Measurements from ENCODE around the gene ZNF654.
"Not testable (repeated sequence)": the region's sequence is repeated elsewhere in the genome, so short reads cannot be mapped to it uniquely, and the experiment has no call there.

Gene ZNF654

DNA sequence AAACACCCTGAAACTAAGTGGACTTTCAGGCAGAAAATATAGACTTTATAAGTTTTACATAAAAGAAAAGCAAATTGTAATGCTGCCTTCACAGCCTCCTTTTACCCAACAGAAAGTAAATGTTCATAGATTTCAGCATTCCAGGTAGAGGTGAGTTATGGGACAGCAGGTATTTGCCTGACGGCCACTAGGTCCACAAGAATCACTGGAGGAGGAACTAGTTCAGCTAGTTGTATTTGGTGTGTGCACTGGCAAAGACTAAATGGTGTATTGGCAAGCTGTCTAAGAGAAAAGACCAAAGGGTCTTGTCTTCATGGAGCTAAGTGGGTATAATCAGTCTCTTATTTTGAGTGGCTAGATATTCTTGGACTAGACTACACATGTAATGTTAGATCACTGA, 34.2 kb downstream of the ZNF654 start:
- H3K4me3 Mint-ChIP-seq, result no peak overlapping the region
- no peak overlapping the region for H3K27ac Mint-ChIP-seq
- peaks cover 53% of the 10 kb centered on the region for H3K36me3 Mint-ChIP-seq
- peaks cover 7% of the 10 kb centered on the region for H3K4me1 Mint-ChIP-seq (ENCODE audit: low read depth)
- no peaks in the 10 kb centered on the region for H3K27me3 Mint-ChIP-seq
- H3K9me3 Mint-ChIP-seq (ENCODE audit: low read depth), result peaks cover 8% of the 10 kb centered on the region

DNA sequence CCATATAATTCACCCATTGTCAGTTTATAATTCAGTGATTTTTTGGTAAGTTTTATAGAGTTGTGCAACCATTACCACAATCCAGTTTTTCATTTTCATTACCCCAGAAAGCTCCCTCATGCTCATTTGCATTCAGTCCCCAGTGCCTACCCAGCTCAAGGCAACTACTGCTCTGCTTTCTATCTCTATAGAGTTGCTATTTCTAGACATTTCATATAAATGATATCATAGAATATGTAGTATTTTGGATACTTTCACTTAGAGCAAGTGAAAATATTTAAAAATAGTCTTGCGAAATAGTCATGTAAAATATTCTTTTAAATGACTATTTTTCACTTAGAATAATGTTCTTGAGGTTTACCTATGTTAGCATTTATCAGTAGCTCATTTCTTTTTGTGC, 42.1 kb downstream of the ZNF654 start:
- no peak overlapping the region for H3K4me3 Mint-ChIP-seq
- peak overlapping the region; percentile 28 for H3K27ac Mint-ChIP-seq
- no peaks in the 10 kb centered on the region for H3K27me3 Mint-ChIP-seq
- H3K9me3 Mint-ChIP-seq (ENCODE audit: low read depth), result peaks cover 11% of the 10 kb centered on the region
- H3K4me1 Mint-ChIP-seq (ENCODE audit: low read depth), result peaks cover 22% of the 10 kb centered on the region
- peaks cover 38% of the 10 kb centered on the region for H3K36me3 Mint-ChIP-seq

DNA sequence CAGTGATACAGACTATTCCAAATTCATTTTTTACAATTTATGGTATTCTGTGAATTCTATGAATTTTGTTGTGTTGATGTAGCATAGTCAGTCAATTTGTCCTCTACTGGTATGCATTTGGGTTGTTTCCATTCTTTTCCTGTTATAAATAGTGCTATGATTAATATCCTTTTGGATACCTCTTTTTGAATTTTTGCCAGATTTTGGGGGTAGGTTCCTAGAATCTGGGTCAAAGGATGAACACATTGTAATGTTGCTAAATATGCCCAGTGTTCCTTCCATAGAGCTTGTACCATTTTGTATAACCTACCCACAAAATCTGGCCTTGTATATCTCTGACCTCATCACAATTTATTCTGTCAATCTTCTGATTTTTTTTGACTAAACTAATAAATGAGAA, 46.3 kb downstream of the ZNF654 start:
- Mint-ChIP-seq H3K27me3 (no peaks in the 10 kb centered on the region), H3K27ac (peak overlapping the region; percentile 16), H3K4me1 (ENCODE audit: low read depth) (peaks cover 35% of the 10 kb centered on the region)

GRCh38 chr3:88112289-88112688, 53.2 kb downstream of the ZNF654 start:
- Mint-ChIP-seq H3K4me3 (no peak overlapping the region), H3K9me3 (ENCODE audit: low read depth) (no peaks in the 10 kb centered on the region), H3K4me1 (ENCODE audit: low read depth) (peaks cover 17% of the 10 kb centered on the region), H3K36me3 (peaks cover 6% of the 10 kb centered on the region), H3K27me3 (no peaks in the 10 kb centered on the region), H3K27ac (no peak overlapping the region)

More for the DNA sequence above, 46.3 kb downstream of the ZNF654 start:
- Mint-ChIP-seq H3K36me3 (peaks cover 13% of the 10 kb centered on the region), H3K9me3 (ENCODE audit: low read depth) (peaks cover 7% of the 10 kb centered on the region), H3K4me3 (no peak overlapping the region)

DNA sequence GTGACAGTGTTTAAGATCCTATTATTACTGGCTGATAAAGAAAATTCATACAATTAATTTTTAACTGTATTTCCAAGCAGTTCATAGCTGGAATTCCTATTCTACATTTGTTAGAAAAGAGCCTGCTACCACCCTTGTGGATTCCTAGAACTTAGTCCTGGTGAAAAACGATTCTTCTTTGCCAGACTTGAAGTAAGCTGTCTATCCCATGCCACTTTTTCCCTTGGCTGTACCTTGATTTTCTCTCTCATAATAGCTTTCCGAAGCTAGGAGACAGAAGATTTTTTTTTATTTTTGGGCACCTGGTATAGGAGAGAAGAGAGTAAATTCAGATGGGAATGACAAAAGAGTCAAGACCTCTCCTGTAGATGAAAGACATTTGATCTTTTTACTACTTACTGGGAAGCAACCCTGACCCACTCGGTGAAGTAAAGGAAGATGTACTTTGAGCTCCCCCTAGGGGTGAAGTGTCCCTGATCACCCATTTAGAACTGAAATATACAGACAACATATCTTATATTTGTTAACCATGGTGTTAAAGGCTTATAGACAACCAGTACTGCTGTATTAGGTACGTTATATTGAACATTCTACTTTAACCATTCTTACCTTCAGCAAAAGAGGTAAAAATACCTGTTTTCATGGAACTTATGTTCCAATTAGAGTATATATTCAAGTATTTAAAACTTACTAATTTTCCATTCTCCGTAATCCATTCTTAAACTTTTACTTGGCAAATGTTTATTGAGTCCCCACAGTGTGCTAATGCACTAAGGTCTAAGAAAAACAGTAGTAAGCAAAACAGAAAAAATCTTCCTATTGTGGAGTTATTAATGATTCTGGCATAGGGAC, 54.5 kb downstream of the ZNF654 start:
- Mint-ChIP-seq H3K36me3 (peaks cover 15% of the 10 kb centered on the region), H3K4me1 (ENCODE audit: low read depth) (peaks cover 15% of the 10 kb centered on the region), H3K9me3 (ENCODE audit: low read depth) (no peaks in the 10 kb centered on the region), H3K27me3 (no peaks in the 10 kb centered on the region), H3K4me3 (no peak overlapping the region), H3K27ac (peak overlapping the region; percentile 12)

DNA sequence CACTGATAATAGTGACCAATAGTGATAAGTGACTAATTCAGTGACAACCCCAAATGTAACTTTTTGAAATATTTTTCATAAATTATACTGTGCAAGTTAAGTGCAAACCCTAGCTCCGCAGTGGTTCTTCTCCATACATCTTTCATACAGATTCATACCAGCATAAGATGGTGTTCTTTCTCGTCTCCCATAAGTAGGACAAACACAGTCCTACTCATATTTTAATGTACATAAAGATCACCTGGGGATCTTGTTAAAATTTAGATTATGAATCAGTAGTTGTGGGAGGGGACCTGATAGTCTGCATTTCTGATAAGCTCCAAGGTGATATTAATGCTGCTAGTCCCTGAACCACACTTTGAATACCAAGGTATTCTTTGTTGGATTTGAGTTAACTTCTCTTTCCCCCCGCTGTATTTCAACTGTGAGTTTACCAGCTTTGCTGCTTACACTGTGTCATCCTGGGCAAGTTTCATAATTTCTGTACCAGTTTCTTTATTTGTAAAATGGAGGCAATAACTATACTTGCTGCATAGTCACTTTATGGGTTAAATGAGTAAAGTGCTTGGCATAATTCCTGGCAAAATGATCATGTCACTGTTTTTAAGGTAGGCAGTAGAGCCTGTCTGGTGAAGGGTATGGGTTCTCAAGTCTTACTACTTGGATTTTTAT, 56.0 kb downstream of the ZNF654 start:
- Mint-ChIP-seq H3K9me3 (ENCODE audit: low read depth) (no peaks in the 10 kb centered on the region), H3K4me1 (ENCODE audit: low read depth) (peaks cover 11% of the 10 kb centered on the region), H3K36me3 (peaks cover 15% of the 10 kb centered on the region), H3K27me3 (no peaks in the 10 kb centered on the region), H3K4me3 (no peak overlapping the region), H3K27ac (no peak overlapping the region)

DNA sequence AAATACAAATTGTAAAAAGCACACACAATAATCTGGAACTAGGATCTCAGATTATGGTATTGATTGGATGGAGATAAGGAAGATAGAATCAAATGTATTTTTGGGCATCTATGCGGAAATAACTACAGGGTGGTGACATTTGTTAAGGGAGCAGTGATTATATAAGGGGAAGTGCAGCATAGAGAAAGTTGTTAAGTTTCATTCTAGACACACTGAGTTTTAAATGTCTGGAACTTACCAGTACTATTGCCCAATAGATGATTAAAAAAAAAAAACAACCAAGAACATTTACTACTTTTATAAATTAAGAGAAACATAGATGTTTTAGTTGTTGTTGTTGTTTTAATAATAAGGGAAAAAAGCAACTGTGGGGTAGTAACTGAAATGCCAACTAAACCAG, 58.6 kb downstream of the ZNF654 start:
- Mint-ChIP-seq H3K9me3 (ENCODE audit: low read depth) (no peaks in the 10 kb centered on the region), H3K4me3 (no peak overlapping the region), H3K27ac (no peak overlapping the region), H3K4me1 (ENCODE audit: low read depth) (peaks cover 15% of the 10 kb centered on the region), H3K36me3 (peaks cover 15% of the 10 kb centered on the region), H3K27me3 (no peaks in the 10 kb centered on the region)

GRCh38 chr3:88118603-88119002, 59.5 kb downstream of the ZNF654 start:
- H3K27me3 Mint-ChIP-seq; H3K4me1 Mint-ChIP-seq (ENCODE audit: low read depth); H3K4me3 Mint-ChIP-seq; H3K27ac Mint-ChIP-seq; H3K9me3 Mint-ChIP-seq (ENCODE audit: low read depth): not testable (repeated sequence)
- peaks cover 15% of the 10 kb centered on the region for H3K36me3 Mint-ChIP-seq

DNA sequence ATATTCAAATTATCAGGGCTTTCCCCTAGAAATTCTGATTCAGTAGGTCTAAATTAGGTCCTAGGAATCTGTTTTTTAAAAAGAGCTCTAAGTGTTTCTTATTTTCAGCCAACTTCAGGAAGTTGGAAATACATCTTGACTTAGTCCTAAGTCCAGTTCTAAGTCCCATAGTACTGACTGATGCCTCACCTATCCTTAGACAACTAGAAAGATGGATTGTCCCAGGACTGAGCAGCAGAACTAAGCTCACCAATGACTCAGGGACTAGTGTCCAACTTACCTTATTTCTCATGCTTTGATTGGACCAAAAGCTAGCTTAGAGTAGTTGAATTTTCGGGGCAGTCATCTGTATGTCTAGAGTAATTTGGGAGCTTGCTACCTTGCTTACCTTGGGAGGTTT, 64.5 kb downstream of the ZNF654 start:
- H3K36me3 Mint-ChIP-seq, result peaks cover 2% of the 10 kb centered on the region
- H3K9me3 Mint-ChIP-seq (ENCODE audit: low read depth), result no peaks in the 10 kb centered on the region
- peaks cover 7% of the 10 kb centered on the region for H3K4me1 Mint-ChIP-seq (ENCODE audit: low read depth)
- no peak overlapping the region for H3K27ac Mint-ChIP-seq
- no peak overlapping the region for H3K4me3 Mint-ChIP-seq
- H3K27me3 Mint-ChIP-seq, result no peaks in the 10 kb centered on the region

DNA sequence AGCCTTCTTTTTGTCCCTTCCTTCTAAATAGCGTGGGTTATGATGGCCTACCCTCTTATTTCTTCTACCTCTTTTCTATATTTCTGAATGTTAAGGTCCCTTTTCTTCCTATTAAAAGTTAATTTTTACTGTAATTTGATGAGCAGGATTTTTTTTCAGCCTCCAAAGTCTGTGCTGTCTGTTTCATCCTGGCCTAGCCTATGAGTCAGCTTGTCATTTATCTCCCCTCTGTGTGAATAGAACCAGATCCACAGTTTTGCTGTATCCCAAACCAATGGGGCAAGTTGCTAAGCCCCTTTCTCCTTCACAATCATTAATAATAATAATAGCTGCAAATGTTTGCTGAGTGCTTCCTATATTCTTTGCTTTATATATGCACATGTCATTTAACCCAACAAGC, 72.6 kb downstream of the ZNF654 start:
- H3K9me3 Mint-ChIP-seq (ENCODE audit: low read depth), result no peaks in the 10 kb centered on the region
- no peak overlapping the region for H3K4me3 Mint-ChIP-seq
- H3K36me3 Mint-ChIP-seq, result peaks cover 4% of the 10 kb centered on the region
- no peaks in the 10 kb centered on the region for H3K4me1 Mint-ChIP-seq (ENCODE audit: low read depth)
- no peaks in the 10 kb centered on the region for H3K27me3 Mint-ChIP-seq
- H3K27ac Mint-ChIP-seq, result no peak overlapping the region

- no peak overlapping the region for H3K4me3 Mint-ChIP-seq
- H3K27ac Mint-ChIP-seq, result no peak overlapping the region
- H3K36me3 Mint-ChIP-seq, result peaks cover 4% of the 10 kb centered on the region
These were observed 73.8 kb downstream of the ZNF654 start for GRCh38 chr3:88132894-88133293.

DNA sequence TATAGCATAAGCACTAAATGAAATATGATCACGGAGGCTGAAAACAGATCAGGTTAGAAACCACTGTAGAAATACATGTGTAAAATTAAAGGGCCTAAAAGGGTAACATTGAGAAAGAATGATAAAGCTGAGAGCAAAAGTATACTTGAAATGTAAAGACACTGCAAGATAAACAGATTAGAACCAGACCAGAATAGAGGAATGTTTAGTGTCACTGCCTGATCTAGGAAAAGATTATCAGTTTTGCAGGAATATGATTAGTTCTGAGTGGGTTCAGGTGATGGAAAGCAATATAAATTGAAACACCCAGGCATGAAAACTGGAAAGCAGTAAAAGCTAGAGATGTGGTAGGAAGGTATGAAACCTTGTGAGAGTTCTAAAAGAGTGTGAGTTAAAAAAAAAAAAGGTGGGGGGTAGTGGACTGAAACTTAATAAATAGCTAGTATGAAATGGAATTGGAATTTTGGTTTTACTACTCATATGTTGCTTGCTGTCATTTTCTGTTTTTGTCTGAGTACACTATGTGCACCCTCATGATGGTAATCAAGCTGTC, 74.7 kb downstream of the ZNF654 start:
- Mint-ChIP-seq H3K27me3 (no peaks in the 10 kb centered on the region), H3K9me3 (ENCODE audit: low read depth) (no peaks in the 10 kb centered on the region), H3K4me3 (no peak overlapping the region), H3K4me1 (ENCODE audit: low read depth) (no peaks in the 10 kb centered on the region), H3K36me3 (peaks cover 4% of the 10 kb centered on the region), H3K27ac (no peak overlapping the region)

More at GRCh38 chr3:88132894-88133293, 73.8 kb downstream of the ZNF654 start:
- Mint-ChIP-seq H3K4me1 (ENCODE audit: low read depth) (no peaks in the 10 kb centered on the region), H3K27me3 (no peaks in the 10 kb centered on the region), H3K9me3 (ENCODE audit: low read depth) (no peaks in the 10 kb centered on the region)

- peaks cover 16% of the 10 kb centered on the region for H3K36me3 Mint-ChIP-seq
- H3K27ac Mint-ChIP-seq, result no peak overlapping the region
- H3K27me3 Mint-ChIP-seq, result no peaks in the 10 kb centered on the region
- H3K4me1 Mint-ChIP-seq (ENCODE audit: low read depth), result peaks cover 2% of the 10 kb centered on the region
- H3K4me3 Mint-ChIP-seq, result no peak overlapping the region
- H3K9me3 Mint-ChIP-seq (ENCODE audit: low read depth), result no peaks in the 10 kb centered on the region
These were observed 78.8 kb downstream of the ZNF654 start for GRCh38 chr3:88137836-88138235.

DNA sequence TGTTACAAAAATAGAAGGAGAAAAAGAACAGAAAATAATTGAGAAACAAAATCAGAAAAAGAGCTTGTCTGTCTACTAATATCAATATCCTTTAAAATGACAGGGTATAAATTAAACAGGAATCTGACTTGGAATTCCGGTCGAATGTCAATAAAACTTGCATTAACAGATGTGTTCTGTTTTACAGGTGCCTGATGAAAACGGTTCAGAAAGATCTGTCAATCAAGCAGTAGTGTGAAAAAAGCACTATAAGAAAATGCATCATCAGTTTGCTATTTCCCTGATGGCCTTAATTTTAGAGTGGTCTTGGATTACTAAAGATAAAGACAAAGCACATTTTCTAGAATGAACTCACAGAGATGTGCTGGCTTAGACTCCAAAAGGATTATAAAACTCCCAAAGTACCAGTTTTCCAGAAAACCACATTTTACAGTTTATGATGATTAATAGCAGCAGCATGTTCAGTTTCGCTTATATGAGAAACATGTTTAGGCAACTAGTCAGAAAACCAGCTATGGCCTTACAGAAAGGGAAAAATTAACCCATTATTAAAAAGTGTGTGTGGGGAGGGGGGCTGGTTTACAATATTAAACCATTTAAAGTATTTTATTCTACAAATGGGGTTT, 82.5 kb downstream of the ZNF654 start:
- H3K36me3 Mint-ChIP-seq, result peaks cover 12% of the 10 kb centered on the region
- no peaks in the 10 kb centered on the region for H3K9me3 Mint-ChIP-seq (ENCODE audit: low read depth)
- H3K27ac Mint-ChIP-seq, result no peak overlapping the region
- H3K4me1 Mint-ChIP-seq (ENCODE audit: low read depth), result peaks cover 2% of the 10 kb centered on the region
- no peaks in the 10 kb centered on the region for H3K27me3 Mint-ChIP-seq
- no peak overlapping the region for H3K4me3 Mint-ChIP-seq

DNA sequence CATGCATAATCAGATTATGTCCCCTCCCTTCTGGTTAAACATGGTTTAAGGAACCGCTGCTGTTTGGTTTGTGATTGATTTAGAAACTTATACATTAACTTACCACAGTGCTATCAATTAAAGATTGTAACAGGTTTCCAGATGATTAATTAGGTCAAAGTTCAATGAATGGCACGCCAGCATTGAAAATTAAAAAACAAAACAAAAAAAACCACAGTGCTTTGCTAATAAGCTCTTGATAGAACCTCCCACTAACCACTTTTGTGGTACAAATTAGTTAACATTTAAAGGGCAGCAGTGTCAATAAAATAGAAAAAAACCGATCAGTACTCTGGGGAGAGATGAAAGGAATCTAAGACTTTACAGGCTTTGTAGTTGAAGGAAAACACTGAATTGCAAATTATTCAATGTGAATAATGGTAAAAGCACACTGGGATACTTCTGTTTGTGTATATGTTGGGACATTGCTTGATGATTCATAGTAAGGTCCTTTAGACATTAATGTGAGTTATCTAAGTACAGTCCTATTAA, 83.1 kb downstream of the ZNF654 start:
- Mint-ChIP-seq H3K4me1 (ENCODE audit: low read depth) (peaks cover 2% of the 10 kb centered on the region), H3K9me3 (ENCODE audit: low read depth) (no peaks in the 10 kb centered on the region), H3K36me3 (peaks cover 12% of the 10 kb centered on the region), H3K4me3 (no peak overlapping the region), H3K27ac (no peak overlapping the region), H3K27me3 (no peaks in the 10 kb centered on the region)

Data from activated naive CD8-positive, alpha-beta T cell (primary cell).